GM18951 (cell line): ENCODE data around the gene OFD1.

Source experiments
- POLR2A ChIP-seq: IDR thresholded peaks from 4 replicates; pipeline ENCODE4 v1.6.1; 2011; ENCODE audit warnings: mild to moderate bottlenecking; ENCODE audit not compliant: insufficient read length, insufficient read depth; ENCODE audit errors: extremely low read depth
- in situ Hi-C: fragments of 300-500 bp; cut with MboI; formaldehyde crosslinking; loops from one replicate; pipeline ENCODE4 v1.12.0; 2022; ENCODE audit warnings: low sequenced_read_pairs, mixed read lengths, inconsistent platforms; ENCODE audit not compliant: unreplicated experiment

OFD1 gene

GRCh38 chrX:13734278-13735172, at the start of gene OFD1, which contains the start of gene TRAPPC2:
TSS of gene OFD1 (plus strand) at chrX:13734748. CDS start at chrX:13735072, 324 bp downstream.
TSS of gene TRAPPC2 (minus strand) at chrX:13734620. CDS start at chrX:13719963, 14,657 bp downstream.
- in situ Hi-C loops, result no loop called here
- peak; percentile 84 for TF ChIP-seq POLR2A

- no peak for TF ChIP-seq POLR2A
- in situ Hi-C loops, result no loop called here
Measured at GRCh38 chrX:13685126-13685763, 49.3 kb upstream of the OFD1 start.

- in situ Hi-C loops, result no loop called here
- TF ChIP-seq POLR2A, result no peak
Measured at GRCh38 chrX:13687203-13687602, 47.3 kb upstream of the OFD1 start.

GRCh38 chrX:13688384-13688957, 46.1 kb upstream of the OFD1 start:
- in situ Hi-C loops, result no loop called here
- TF ChIP-seq POLR2A, result no peak

- peak; percentile 91 for TF ChIP-seq POLR2A
- in situ Hi-C loops, result no loop called here
Measured at GRCh38 chrX:13688958-13689740, 45.4 kb upstream of the OFD1 start, which contains the start of gene RAB9A. TSS of gene RAB9A (plus strand) at chrX:13689128. CDS start at chrX:13708747, 19,619 bp downstream.

- no peak for TF ChIP-seq POLR2A
- in situ Hi-C loops, result no loop called here
Measured at GRCh38 chrX:13689741-13690211, 44.8 kb upstream of the OFD1 start.

- in situ Hi-C loops, result no loop called here
- TF ChIP-seq POLR2A, result no peak
Measured at GRCh38 chrX:13690836-13691235, 43.7 kb upstream of the OFD1 start.

- TF ChIP-seq POLR2A, result no peak
- in situ Hi-C loops, result no loop called here
Measured at GRCh38 chrX:13691841-13692371, 42.6 kb upstream of the OFD1 start.

- TF ChIP-seq POLR2A, result no peak
- in situ Hi-C loops, result no loop called here
Measured at GRCh38 chrX:13692771-13693231, 41.7 kb upstream of the OFD1 start.

GRCh38 chrX:13693341-13693961, 41.1 kb upstream of the OFD1 start:
- TF ChIP-seq POLR2A, result peak; percentile 25
- in situ Hi-C loops, result no loop called here

- no peak for TF ChIP-seq POLR2A
- in situ Hi-C loops, result no loop called here
Measured at GRCh38 chrX:13694359-13694758, 40.2 kb upstream of the OFD1 start.

GRCh38 chrX:13694983-13695382, 39.6 kb upstream of the OFD1 start:
- in situ Hi-C loops, result loop anchor here (5.0 kb wide), 1 partner anchor 33 kb away; no protein-coding TSS in a partner anchor
- TF ChIP-seq POLR2A, result no peak

- TF ChIP-seq POLR2A, result no peak
- in situ Hi-C loops, result loop anchor here (5.0 kb wide), 1 partner anchor 33 kb away; no protein-coding TSS in a partner anchor
Measured at GRCh38 chrX:13695601-13696115, 38.9 kb upstream of the OFD1 start.
